ENCODE data around the gene RIBC1. TPM values are rescaled to one million over a fixed set of nuclear protein-coding genes. Genes with fewer than 3 reads are reported as not detected.

The RIBC1 gene
- total RNA-seq, 2 experiments from 2014 or later = 0.79 to 0.88 TPM

DNA sequence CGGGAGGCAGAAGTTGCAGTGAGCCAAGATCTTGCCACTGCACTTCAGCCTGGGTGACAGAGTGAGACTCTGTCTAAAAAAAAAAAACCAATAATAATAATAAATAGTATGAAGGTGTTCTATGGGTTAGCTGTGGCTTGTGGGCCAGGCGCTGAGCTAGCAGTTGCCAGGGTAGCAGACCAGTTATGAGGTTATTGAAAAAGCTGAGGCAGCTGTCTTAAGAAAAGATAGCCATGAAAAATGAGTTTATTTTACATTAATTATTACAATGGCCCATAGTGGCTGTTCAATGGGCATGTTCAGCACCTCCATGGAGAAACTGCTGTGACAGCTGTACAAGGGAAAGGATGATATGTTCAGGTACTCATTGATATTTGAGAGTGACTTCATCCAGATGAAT is 24.8 kb downstream of the RIBC1 start:
- H3K4me1 ChIP-seq (ENCODE audit: insufficient read depth, low read length, poor library complexity, severe bottlenecking) = no peaks in the 10 kb centered on the region
- no peak overlapping the region for H3K4me3 ChIP-seq (ENCODE audit: low read depth, low read length, poor library complexity, severe bottlenecking)
- H2AFZ ChIP-seq (ENCODE audit: low read length) = no peak overlapping the region
- no peak for TF ChIP-seq EZH2phosphoT487 (IDR thresholded peaks at IDR 0.05; ENCODE audit: borderline replicate concordance, low read depth, low read length)
- TF ChIP-seq, protein P1, sequence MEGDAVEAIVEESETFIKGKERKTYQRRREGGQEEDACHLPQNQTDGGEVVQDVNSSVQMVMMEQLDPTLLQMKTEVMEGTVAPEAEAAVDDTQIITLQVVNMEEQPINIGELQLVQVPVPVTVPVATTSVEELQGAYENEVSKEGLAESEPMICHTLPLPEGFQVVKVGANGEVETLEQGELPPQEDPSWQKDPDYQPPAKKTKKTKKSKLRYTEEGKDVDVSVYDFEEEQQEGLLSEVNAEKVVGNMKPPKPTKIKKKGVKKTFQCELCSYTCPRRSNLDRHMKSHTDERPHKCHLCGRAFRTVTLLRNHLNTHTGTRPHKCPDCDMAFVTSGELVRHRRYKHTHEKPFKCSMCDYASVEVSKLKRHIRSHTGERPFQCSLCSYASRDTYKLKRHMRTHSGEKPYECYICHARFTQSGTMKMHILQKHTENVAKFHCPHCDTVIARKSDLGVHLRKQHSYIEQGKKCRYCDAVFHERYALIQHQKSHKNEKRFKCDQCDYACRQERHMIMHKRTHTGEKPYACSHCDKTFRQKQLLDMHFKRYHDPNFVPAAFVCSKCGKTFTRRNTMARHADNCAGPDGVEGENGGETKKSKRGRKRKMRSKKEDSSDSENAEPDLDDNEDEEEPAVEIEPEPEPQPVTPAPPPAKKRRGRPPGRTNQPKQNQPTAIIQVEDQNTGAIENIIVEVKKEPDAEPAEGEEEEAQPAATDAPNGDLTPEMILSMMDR (conservative IDR thresholded peaks at IDR 0.05; ENCODE audit: low read length) = no peak
- ChIA-PET POLR2A (interaction anchor here (0.7 kb wide), 1 partner anchor 1517 kb away, joined by 3 read pairs; no protein-coding TSS in a partner anchor), CTCF (ENCODE audit: unreplicated experiment) (no interaction called here)
- no peaks in the 10 kb centered on the region for H4K20me1 ChIP-seq (ENCODE audit: insufficient read depth, low read length)
- H3K79me2 ChIP-seq (ENCODE audit: insufficient read depth, low read depth, low read length) = no peaks in the 10 kb centered on the region
- BruUV-seq (replicated peaks) = no TSS peak
- H3K9me3 ChIP-seq (ENCODE audit: low read length) = no peaks in the 10 kb centered on the region
- H3K4me2 ChIP-seq (ENCODE audit: low read length) = no peak overlapping the region
- intact Hi-C loops (cut with micrococcal nuclease; ENCODE audit: unreplicated experiment) = no loop called here
- DNase-seq (ENCODE audit: low spot score) = no peak
- H3K9me2 ChIP-seq (ENCODE audit: insufficient read depth, low read length) = no peaks in the 10 kb centered on the region
- H3K36me3 ChIP-seq (ENCODE audit: insufficient read depth, low read length) = no peaks in the 10 kb centered on the region
- no peak overlapping the region for H3K27ac ChIP-seq (ENCODE audit: low read depth, low read length, poor library complexity, severe bottlenecking)

DNA sequence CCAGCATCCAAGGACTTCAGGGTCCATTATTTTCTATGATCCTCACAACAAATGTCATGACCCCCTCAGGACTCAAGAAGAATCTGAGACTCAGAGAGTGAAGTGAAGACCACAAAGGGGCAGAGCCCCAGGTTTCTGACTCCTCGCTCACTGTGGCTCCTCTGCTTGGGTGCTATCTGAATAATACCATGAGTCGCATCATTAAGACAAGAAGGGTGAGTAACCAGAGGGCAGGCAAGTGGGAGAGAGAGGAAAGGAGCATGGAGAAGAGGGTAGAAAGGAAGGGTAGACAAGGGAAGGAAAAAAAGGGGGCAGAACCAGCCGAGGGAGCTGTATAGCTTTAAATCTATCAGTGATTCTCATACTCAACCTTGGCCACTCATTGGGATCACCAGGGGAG is 27.0 kb downstream of the RIBC1 start:
- Histone ChIP-seq H4K20me1 (ENCODE audit: insufficient read depth, low read length) (no peaks in the 10 kb centered on the region), H3K9me3 (ENCODE audit: low read length) (no peaks in the 10 kb centered on the region), H3K4me2 (ENCODE audit: low read length) (no peak overlapping the region), H3K9me2 (ENCODE audit: insufficient read depth, low read length) (no peaks in the 10 kb centered on the region), H3K27ac (ENCODE audit: low read depth, low read length, poor library complexity, severe bottlenecking) (no peak overlapping the region), H3K79me2 (ENCODE audit: insufficient read depth, low read depth, low read length) (no peaks in the 10 kb centered on the region), H3K4me1 (ENCODE audit: insufficient read depth, low read length, poor library complexity, severe bottlenecking) (no peaks in the 10 kb centered on the region), H3K4me3 (ENCODE audit: low read depth, low read length, poor library complexity, severe bottlenecking) (no peak overlapping the region), H2AFZ (ENCODE audit: low read length) (no peak overlapping the region), H3K36me3 (ENCODE audit: insufficient read depth, low read length) (no peaks in the 10 kb centered on the region)
- BruUV-seq (replicated peaks) = no TSS peak
- no peak for TF ChIP-seq EZH2phosphoT487 (IDR thresholded peaks at IDR 0.05; ENCODE audit: borderline replicate concordance, low read depth, low read length)
- TF ChIP-seq, protein P1 (conservative IDR thresholded peaks at IDR 0.05; ENCODE audit: low read length) = no peak
- POLR2A ChIA-PET = no interaction called here
- intact Hi-C loops (cut with micrococcal nuclease; ENCODE audit: unreplicated experiment) = no loop called here
- DNase-seq (ENCODE audit: low spot score) = no peak
- CTCF ChIA-PET (ENCODE audit: unreplicated experiment) = no interaction called here

DNA sequence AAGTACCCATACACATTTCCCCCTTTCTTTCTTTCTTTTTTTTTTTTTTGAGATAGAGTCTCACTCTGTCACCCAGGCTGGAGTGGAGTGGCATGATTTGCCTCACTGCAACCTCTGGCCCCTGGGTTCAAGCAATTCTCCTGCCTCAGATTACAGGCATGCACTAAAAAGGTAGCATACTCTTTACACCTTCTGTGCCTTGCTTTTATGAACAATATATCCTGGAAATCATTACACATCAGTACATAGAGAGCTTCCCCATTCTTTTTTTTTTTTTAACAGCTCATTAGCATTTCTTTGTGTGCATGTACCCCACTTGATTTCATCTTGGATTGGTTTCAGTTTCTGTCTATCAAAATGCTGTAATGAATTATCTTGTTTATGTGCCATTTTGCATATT is 30.1 kb downstream of the RIBC1 start:
- DNase-seq (ENCODE audit: low spot score) = no peak
- Histone ChIP-seq H3K9me3 (ENCODE audit: low read length) (no peaks in the 10 kb centered on the region), H3K4me2 (ENCODE audit: low read length) (no peak overlapping the region), H3K4me3 (ENCODE audit: low read depth, low read length, poor library complexity, severe bottlenecking) (no peak overlapping the region), H3K27ac (ENCODE audit: low read depth, low read length, poor library complexity, severe bottlenecking) (no peak overlapping the region), H3K9me2 (ENCODE audit: insufficient read depth, low read length) (no peaks in the 10 kb centered on the region), H2AFZ (ENCODE audit: low read length) (no peak overlapping the region), H4K20me1 (ENCODE audit: insufficient read depth, low read length) (no peaks in the 10 kb centered on the region), H3K4me1 (ENCODE audit: insufficient read depth, low read length, poor library complexity, severe bottlenecking) (no peaks in the 10 kb centered on the region), H3K36me3 (ENCODE audit: insufficient read depth, low read length) (no peaks in the 10 kb centered on the region), H3K79me2 (ENCODE audit: insufficient read depth, low read depth, low read length) (no peaks in the 10 kb centered on the region)
- BruUV-seq (replicated peaks) = no TSS peak
- ChIA-PET POLR2A (no interaction called here), CTCF (ENCODE audit: unreplicated experiment) (no interaction called here)
- TF ChIP-seq, protein P1 (conservative IDR thresholded peaks at IDR 0.05; ENCODE audit: low read length) = no peak
- TF ChIP-seq EZH2phosphoT487 (IDR thresholded peaks at IDR 0.05; ENCODE audit: borderline replicate concordance, low read depth, low read length) = no peak
- intact Hi-C loops (cut with micrococcal nuclease; ENCODE audit: unreplicated experiment) = no loop called here
